Activated CD4-positive, CD25-positive, alpha-beta regulatory T cell (primary cell): ENCODE data around the gene ALDH16A1.
"Not testable (repeated sequence)": the region's sequence is repeated elsewhere in the genome, so short reads cannot be mapped to it uniquely, and the experiment has no call there.

Experiments used
- DNase-seq, 4 experiments: peaks; one replicate each; lab custom pipeline; 2025; lab: John Stamatoyannopoulos, UW

Gene ALDH16A1

GRCh38 chr19:49440439-49441209 is 12.4 kb upstream of the ALDH16A1 start:
- DNase-seq, result no peak

DNA sequence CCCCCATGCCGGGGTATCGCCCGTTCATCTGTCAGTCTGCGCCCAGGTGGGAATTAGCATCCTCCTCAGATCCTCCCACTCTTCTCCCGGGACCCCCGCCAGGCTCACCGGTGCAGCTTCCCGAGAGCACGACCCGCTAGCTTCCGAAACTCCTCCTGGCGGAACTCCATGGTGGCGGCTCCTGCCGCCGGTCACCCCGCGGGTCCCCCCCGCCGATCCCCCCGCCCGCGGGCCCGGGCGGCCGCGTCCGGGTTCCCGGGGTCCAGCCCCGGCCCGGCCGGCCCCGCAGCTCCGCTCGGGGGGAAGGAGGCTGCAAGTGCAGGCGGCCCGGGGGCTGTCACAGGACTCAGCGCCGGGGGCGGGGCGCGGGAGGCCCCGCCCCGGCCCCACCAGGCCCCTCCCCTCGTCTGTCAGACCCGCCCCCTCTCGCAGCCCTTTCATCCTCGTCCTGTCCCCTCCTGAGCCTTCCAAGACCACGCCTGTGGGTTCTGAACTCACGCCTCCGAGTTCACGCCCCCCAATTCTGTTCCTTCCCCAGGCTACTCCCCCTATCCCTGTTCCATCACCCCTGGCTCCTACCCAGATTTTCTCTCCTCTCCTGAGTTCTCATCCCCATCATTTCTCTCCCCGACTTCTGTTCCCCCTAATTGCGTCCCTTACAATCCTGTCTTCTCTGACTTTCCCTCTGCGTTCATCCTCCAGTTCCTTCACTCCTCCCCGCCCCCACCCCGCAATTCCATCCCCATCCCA is 11.6 kb upstream of the ALDH16A1 start, which contains the start of gene SLC17A7:
SLC17A7 (minus strand) TSS at position 318 of the 750 bp plus-strand sequence; CDS start at position 170, 148 bp downstream.
- no peak for DNase-seq

DNA sequence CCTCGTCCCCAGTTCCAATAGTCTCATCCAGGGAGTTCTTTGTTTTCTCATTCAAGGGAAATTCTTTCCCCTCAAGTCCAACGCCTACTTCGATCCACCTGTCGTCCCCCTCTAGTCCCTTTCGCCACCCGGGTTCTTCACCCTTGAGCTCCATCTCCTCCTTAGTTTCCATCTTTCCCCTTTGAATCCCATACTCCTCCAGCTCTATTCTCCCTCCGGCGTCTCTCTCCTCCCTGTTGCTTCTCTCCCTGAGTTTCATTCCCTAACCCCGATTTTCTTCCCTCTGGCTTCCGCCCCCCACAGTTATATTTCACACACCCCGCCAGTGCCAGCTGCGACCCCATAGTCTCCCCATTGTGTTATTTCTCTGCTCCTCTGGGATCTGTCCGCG is 11.1 kb upstream of the ALDH16A1 start:
- no peak for DNase-seq

- DNase-seq, result no peak
Observed at GRCh38 chr19:49442354-49442753, 10.7 kb upstream of the ALDH16A1 start.

DNA sequence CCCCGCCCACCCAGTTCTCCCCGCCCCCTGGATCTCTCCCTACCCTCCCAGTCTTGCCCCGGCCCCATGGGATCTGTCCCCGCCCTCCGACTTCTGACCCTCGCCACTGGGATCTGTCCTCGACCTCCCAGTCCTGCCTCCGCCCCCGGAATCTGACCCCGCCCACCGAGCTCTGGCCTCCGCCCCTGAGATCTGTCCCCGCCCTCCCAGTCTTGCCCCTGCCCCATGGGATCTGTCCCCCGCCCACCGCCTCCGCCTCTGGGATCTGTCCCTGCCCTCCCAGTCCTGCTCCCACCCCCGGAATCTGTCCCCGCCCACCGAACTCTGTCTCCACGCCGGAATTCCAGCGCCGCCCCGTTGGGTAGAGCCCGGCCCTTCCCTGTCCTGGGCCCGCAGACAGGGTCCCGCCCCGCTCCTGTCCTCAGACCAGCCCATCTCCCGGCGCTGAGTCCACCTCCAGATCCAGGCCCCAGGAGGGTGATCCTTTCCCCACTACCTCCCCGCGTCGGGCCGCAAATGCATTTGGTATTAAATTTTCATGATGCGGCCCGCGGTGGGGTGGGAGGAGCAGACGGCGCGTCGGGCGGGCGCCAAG is 10.2 kb upstream of the ALDH16A1 start:
- DNase-seq, result peak; percentile 28 to 41 (median 30)

DNA sequence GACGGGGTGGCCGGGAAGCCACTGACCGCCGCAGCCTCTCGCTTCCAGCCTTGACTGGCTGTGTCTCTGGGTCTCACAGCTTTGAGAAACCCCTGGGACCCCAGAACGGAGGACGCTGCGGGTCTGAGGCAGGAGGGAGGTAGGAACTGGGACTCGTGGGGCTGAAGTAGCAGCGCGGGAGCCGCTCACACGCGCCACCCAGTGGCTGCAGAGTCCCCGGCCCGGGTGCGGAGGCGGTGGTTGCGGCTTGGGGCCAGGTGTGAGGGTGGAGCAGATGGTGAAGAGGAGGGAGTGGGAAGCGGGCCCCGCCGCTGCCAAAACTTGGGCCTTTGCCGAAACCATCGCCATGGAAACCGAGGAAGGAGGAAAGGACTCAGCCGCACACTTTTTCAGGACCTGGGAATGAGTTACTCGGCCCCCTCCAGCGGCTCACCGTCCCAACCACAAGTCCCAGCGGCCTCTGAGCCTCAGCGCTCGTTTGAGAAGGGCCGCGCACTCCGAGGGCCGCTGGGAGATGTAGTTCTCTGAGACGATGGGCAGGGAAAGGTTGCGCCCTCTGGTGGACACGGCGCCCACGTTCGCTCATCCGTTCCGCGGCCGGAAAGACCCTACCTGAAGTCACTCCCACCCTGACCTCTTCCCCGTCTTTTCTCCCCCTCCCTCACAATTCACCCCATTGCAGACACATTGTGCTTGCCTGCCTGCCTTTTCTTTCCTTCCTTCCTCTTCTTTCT is 9.5 kb upstream of the ALDH16A1 start:
- DNase-seq, result peak; percentile 86 to 88 (median 88)

DNA sequence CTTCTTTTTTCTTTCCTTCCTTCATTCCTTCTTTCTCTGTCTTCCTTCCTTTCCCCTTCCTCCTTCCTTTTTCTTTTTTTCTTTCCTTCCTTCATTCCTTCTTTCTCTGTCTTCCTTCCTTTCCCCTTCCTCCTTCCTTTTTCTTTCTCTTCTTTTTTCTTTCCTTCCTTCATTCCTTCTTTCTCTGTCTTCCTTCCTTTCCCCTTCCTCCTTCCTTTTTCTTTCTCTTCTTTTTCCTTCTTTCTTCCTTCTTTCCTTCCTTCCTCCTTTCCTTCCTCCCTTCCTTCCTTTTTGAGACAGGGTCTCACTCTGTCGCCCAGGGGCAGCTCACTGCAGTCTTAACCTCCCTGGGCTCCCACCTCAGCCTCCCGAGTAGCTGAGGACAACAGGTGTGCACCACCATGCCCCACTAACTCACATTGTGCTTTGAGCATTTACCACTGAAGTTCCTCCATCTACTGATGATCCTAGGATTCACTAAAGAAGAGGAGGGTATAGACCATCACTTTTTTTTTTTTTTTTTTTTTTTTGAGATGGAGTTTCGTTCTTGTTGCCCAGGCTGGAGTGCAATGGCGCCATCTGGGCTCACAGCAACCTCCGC is 8.8 kb upstream of the ALDH16A1 start:
- DNase-seq, result not testable (repeated sequence)

DNA sequence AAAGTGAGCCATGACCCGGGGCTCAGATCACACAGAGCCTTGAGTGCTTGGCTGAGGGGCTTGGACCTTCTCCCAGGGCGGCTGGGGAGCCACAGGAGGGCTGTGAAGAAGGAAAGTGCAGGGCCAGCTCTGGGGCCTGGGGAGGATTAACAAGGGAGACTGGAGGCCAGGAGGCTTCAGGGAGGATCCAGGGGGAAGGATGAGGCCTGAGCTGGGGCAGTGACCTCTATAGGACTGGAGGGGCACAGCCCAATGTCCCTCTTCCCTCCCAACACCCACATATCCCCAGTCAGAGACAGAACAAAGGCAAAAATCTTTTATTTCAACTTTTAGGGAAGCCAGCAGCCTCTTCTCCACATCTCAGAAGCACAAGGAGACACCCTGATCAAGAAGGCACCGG is 7.0 kb upstream of the ALDH16A1 start:
- no peak for DNase-seq

DNA sequence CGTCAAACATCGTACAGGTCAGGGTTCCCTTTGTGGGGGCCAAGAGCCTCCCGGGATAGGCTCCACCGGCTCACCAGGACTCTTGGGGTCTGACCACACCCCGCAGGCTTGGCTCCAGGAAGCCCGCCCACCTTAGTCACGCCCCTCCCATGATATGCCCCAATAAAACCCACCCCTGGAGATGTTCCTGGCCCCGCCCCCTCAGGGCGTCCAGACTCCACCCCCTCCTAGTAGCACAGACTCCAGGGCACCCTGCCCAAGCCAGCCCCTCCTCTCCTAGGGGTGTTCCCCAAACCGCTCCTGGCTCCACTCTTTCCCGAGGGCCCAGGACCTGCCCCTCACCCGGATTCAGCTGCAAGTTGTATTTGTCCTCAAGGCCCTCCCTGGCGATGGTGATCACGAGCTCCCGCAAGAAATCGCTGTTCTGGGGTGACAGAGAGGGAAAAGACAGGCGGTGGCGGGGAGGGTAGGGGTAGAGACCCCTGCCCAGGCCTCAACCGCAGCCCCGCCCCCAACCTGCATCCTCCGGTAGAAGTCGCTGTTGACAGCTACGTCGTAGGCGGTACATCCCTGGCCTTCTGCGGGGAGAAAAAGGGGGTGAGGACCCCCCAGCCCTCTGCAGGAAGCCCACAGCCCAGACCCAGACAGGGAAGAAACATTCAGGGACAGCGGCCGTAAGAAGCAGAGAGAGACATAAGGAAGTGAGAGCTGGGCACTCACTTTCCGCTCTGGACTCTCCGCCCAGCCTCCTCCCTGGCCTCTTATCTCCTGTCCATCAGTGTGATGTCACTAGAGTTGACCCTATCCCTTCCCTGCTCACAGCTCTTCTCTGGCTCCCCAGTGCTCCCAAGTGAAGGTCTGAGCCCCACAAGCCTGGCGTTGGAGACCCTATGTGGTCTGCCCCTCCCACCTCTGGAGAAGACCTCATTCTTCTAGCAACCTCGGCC is 5.3 kb upstream of the ALDH16A1 start:
- no peak for DNase-seq

GRCh38 chr19:49448432-49448786 is 4.6 kb upstream of the ALDH16A1 start:
- DNase-seq, result no peak

DNA sequence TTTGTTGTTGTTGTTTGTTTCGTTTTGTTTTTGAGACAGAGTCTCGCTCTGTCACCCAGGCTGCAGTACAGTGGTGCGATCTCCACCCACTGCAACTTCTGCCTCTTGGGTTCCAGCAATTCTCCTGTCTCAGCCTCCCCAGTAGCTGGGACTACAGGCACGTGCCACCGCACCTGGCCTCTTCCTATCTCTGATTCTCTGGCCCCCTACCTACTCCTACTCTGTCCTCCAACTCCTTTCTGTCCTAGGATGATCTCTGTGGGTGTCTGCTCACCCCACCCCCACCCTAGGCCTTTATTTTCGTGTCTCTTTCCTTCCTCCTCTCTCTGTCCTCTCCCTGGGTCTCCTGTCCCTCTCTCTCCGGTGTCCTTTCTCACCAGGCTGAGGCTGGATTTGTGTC is 2.6 kb upstream of the ALDH16A1 start:
- no peak for DNase-seq

DNA sequence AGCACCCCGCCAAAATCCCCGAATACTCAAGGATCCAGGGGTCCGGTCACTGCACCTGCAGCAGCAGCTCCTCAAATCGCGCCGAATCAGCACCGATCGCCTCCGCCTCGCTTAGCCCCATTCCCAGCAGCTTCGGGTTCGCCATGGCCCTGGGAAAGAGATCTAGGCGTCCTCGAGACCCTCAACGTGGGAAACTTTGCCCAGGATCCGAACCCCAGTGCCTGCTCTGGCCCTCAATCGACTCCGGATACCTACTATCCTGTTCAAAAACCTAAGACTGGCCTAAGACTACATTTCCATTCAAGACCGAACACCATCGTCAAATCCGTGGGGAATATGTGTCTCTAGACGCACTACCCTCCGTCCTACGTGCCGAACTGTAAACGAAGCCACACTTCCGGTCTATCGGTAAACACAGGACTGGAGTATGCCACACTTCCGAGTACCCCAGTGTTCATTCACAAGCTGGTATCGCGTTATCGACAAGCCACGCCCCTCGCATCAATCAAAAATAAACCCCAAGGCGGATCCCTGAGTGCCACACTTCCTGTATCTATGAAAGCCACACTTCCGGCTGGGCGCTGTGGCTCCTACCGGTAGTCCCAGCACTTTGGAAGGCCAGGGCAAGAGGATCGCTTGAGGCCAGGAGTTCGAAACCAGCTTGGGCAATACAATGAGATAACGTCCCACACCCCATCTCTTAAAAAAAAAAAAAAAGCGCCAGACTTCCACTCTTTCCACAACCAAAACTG is 1.4 kb upstream of the ALDH16A1 start, which contains the start of gene PIH1D1:
PIH1D1 (minus strand) TSS at position 385 of the 752 bp plus-strand sequence; CDS start at position 145, 240 bp downstream.
- peak; percentile 77 to 86 (median 84) for DNase-seq

DNA sequence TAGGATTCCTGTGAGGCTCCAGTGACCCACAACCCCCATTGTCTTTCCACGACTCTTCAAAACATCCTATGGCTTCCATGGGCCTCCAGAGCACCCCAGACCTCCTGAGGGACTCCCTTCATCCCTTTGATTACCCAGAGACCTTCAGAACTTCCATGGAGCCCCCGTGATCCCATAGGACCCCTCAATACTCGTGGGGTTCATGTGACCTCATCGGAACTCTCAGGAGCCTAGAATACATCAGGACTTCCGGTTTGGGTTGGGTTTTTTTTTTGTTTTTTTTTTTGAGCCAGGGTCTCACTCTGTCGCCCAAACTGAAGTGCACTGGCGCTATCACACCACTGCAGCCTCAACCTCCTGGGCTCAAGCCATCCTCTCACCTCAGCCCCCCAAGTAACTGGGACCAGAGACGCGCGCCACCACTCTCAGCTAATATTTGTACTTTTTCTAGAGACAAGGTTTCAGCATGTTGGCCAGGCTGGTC is 774 bp downstream of the ALDH16A1 start:
- DNase-seq, result no peak

DNA sequence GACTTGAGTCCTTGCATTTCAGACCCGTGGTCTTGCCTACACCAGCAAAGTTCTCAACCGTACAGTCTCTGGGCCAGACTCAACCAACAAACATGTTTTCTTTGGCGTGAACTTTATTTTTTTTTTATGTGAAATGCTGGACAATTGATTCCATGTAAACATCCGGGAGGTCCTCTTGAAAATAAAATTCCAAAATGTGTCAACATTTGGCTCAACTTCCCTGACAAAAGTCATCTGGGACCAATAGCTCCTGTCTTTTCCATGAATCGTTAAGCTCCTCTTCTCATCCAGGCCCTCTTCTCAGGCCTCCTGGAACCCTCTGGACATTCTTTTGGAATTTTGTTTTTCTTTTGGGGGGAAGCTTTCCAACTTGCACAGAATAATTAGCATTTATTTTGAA is 2.7 kb downstream of the ALDH16A1 start:
- no peak for DNase-seq

DNA sequence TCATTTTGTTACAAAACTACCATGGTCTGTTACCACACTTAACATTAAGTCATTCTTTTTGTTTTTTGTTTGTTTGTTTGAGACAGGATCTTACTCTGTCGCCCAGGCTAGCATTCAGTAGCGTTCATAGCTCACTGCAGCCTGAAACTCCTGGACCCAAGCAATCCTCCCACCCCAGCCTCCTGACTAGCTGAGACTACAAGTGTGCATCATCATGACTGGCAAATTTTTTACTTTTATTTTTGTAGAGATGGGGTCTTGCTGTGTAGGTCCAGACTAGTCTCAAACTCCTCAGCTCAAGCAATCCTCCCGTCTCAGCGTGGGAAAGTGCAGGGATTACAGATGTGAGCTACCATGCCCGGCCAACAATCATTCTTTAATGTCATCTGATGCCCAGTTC is 3.3 kb downstream of the ALDH16A1 start:
- DNase-seq, result no peak

DNA sequence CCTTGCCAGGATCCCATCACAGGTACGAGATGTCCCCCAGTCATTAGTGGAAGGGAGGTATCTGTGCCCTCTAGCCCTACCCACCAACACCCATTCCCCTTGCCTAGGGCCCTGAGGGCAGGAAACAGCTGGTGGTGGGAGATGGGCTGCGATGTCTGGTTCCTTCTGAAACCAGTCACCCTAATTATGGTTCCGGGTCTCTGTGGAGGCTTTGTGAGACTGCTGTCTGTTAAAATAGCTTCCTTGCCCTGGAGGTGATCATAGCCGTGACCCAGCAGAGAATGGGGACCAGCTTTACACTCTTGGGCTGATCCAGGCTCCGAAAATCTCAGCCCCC is 5.5 kb downstream of the ALDH16A1 start:
- no peak for DNase-seq

DNA sequence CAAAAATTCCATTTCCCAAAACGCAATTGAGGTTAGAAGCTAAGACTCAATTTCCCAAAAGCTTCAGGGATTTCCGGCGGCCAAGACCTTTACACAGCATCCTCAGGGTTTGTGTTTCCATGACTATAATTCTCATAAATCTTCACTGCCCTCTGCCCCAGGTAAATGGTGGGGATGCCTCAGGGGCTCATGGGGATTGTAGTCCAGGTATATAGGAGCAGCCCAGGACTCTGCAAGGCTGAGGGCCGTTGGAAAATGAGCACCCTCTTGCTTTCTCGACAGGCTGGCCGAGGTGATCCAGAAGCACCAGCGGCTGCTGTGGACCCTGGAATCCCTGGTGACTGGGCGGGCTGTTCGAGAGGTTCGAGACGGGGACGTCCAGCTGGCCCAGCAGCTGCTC is 6.4 kb downstream of the ALDH16A1 start:
- no peak for DNase-seq

DNA sequence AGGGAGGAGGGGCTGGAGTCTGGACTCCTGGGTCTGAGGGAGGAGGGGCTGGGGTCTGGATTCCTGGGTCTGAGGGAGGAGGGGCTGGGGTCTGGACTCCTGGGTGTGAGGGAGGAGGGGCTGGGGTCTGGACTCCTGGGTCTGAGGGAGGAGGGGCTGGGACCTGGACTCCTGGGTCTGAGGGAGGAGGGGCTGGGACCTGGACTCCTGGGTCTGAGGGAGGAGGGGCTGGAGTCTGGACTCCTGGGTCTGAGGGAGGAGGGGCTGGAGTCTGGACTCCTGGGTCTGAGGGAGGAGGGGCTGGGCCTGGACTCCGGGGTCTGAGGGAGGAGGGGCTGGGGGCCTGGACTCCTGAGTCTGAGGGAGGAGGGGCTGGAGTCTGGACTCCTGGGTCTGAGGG is 8.1 kb downstream of the ALDH16A1 start:
- not testable (repeated sequence) for DNase-seq

- no peak for DNase-seq
Observed at GRCh38 chr19:49461656-49462055, 8.6 kb downstream of the ALDH16A1 start.

DNA sequence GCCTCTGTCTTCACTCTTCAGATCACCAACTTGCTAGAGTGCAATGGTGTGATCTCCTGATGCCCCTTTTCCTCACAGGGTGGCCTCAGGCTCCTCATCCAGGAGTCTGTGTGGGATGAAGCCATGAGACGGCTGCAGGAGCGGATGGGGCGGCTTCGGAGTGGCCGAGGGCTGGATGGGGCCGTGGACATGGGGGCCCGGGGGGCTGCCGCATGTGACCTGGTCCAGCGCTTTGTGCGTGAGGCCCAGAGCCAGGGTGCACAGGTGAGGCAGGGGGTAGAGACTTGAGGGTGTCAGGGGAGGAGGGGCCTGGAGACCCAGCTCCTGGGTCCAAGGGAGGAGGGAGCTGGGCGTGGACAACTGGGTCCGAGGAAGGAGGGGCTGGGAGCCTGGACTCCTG is 9.5 kb downstream of the ALDH16A1 start:
- no peak for DNase-seq
